Measurements from ENCODE around the gene MAL.

Gene MAL

DNA sequence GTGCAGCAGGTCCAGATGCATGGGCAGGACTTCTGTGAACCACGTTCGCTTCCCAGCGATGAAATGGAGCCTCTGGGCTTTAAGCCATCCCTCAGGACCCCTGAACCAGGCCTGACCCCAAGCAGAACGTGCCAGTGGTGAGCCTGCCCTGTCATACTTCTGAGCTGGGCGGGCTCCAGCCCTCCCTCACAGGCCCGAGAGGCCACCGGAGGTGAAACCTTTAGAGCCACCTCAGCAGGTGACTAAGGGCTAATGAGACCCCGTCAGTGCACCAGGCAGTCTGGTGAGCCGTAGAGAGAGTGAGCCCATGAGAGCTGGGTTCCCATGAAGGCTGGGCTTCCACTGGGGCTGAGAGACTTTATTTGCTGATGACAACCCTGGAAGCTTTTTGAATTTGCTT lies 8.9 kb upstream of the MAL start:
- DNase-seq (ENCODE audit: low spot score): no peak

DNA sequence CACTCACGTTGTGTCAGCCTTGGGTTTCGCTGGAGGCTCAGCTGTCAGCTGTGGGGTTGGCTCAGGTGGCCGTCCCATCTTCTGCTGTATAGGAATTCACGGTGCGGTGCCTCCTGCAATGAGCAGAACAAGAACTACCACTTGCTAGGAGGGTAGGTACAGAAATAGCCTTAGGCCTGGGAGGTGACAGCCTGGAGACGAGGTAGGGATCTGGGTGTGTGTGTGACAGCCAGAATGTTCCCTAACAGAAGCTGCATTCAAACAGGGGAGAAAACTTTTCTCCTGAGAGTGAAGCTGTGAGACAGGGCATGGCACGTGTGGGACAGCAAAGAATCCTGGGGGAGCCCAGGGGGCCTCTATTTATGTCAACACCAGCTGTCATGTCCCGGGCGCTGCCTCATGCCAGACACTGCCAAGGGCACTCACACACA lies 8.4 kb upstream of the MAL start:
- DNase-seq (ENCODE audit: low spot score): no peak

DNA sequence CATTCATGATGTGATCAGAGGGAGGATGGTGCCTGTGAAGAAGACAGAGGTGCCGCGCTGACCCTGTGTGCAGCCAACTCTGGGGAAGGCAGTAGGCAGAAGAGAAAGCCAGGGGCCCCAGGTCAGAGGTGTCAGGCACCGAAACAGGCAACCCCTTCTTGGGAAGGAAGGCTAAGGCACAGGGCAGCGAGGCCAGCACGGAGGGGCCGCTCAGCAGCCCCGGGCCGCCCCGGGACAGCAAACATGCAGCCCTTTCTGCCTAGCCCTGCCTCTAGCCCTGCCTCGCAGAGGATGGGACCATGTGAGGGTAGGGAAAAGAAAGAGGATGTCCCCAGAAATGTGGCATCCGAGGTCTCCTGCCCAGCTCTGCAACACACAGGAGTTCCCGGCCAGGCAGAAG lies 7.7 kb upstream of the MAL start:
- no peak for DNase-seq (ENCODE audit: low spot score)

DNA sequence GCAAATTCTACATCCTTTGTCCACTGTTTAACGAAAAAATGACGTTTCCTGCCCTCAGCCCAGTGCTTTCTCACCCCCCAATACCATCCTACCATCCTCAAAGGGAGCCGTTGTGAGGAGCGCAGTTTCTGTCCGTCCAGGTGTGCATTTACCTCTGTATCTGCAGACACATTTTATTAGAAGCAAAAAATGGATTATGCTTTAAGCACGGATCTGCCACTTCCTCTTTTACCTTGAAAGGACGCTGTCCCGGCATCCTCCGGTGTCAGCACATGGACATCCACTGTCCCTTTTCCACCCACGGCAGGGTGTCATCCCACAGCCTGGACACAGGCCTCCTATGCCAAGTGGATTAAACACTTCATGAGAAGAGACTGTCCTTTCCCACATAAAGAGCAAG lies 7.2 kb upstream of the MAL start:
- DNase-seq (ENCODE audit: low spot score): no peak

DNA sequence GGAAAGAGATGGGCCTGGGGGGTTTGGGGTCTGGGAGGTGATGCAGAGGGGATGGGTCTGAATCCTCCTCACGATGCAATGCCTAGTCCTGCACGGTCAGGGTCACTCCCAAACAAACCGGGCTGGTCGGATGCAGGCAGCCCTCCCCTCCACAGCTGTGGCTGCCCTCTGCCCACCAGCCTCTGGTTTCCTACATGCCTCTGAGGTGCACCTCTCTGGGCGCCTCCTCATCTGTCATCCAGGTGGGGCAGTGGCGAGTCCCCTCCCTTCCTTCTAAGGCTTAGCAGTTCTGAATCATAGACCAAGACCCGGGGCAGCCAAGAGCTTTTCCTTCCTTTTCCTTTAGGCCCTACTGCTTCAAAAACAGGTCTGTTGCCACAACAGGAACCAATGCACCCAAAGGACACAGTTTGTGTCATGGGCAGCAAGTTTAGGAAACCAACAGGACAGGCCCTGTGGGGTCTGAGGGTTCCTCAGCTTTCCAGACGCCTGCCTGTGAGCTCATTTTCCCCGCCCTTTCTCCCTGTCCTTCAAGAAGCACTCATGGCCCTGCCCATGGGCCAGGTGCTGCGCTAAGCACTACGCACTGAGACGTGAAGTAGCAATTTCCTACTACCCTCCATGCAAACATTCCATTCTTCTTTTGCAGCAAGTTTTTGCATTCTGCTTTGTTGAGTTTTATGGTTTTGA lies 6.5 kb upstream of the MAL start:
- DNase-seq (ENCODE audit: low spot score): no peak

DNA sequence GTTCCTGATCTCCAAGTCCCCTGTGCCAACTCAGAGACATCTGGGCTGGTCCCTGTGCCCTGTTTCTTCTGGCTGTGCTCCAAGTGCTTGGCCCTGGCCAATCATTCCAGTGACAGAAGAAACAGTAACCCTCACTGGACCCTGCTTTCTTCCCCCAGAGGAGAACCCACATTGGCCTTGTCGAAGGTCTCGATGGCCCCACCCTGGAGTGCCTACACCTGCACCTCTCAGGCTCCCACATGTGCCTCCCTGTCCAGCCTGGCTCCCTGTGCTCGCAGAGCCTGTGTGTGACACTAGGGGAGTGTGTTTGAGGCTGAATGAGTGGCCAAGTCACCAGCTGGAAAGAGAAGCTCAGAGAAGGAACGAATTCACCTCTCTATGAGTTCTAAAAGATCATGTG lies 5.9 kb upstream of the MAL start:
- no peak for DNase-seq (ENCODE audit: low spot score)

DNA sequence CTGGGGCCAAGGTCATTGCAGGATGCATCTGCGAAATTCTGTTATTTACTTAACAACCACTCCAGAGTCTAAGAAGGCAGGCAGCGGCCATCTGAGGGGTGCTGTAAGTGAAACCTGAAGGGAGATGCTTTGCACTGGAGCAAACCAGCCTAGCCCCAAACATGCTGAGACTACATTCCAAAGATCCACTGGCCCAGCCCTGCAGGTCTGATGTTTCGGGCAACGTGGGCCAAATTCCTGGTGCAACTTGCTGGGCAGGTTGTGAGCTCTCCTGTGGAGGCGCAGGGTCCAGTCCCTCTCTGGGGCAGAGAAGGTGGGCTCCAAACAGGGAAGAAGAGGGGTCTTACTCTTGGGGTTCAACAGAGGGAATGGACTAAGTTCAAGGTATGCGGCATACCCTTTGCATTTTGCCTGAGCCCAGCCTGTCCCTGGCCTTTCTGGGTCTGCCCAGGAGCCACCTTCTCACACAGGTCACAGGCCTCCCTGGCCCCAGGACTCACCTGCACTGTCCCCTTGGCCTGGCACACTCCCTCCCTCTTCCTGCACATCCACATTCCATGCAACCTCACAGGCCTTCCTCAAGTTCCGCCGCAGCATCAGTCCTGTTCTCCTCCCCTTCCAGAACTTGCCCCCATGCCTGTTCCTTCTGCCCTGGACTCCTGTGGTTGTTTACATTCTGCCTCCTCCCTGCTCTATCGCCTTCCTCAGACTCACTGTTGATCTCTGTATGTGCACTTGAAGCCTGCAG lies 5.1 kb upstream of the MAL start:
- DNase-seq (ENCODE audit: low spot score): no peak

DNA sequence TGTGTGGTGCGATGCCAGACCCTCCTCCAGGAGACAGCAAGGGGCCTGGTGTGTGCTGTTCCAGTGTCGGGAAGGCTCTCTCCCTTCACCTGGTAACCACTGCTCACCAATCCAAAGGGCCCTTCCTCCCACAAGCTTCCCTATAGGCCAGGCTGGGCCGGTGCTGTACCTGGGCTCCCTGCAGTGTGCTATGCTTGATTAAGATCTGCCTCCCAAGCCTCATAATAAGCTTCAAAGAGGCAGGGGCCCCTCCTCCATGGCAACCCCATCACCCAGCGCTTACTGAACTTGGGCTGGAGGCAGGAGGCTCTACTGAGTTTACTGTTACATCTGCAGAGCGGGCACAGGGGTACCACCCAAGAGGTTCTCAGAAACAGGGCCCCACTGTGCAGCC lies 4.5 kb upstream of the MAL start:
- DNase-seq (ENCODE audit: low spot score): no peak

DNA sequence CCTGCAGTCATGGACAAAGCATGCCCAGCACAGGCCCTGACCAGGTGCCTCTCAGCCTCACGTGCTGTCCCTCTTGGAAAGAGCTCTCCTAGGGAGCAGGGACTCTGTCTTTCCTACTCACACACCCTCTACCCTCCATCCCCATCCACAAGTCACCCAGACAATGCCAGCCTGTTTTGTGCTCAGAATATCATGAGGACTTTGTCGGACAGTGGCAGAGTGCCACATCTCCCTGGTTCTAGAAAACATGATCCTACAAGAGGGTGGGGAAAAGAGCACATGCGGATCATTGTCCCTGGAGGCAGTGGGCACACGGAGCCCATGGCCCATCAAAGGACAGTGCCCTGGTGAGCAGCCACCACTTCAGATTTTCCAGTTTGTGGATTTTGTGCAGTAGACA lies 3.7 kb upstream of the MAL start:
- no peak for DNase-seq (ENCODE audit: low spot score)

DNA sequence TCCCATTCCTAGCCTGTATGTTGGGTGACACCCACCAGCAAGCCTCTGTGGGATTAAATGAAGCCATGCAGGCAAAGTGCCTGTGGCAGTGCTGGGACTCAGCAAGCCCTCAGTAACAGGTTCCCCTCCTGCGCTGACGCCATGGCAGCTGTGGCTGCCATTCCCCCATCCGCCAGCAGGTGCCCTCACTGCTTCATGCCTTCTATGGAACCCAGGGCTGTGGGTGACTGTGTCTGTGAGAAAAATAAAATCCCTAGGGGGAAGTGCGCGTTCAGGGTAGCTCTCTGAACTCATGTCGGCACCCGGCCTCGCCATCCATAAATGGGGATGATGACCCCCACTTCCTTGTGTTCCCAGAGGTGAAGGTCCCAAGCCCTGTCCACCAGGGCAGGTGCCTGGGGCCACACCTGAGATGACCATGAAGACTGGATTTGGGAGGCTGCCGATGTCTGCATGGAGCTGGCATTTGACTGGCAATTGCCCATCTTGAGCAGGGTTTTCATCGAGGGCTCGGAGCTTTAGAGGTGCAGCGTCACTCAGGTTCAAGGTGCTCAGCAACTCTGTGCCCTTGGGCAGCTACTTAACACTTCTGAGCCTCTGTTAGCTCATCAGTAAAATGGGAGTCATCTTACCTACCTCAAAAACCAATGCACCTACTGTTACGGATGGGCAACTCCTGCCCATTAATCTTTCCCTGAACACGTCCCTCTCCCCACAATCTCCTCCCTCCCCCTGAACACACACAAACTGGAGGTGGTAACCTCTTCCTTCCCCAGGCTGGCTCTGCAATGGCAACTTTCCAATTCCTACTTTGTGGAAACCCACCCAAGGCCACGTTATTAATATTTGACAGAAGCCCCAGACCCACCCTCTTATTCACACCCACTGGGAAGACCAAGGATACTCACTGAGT lies 2.9 kb upstream of the MAL start:
- peak; percentile 89 for DNase-seq (ENCODE audit: low spot score)

DNA sequence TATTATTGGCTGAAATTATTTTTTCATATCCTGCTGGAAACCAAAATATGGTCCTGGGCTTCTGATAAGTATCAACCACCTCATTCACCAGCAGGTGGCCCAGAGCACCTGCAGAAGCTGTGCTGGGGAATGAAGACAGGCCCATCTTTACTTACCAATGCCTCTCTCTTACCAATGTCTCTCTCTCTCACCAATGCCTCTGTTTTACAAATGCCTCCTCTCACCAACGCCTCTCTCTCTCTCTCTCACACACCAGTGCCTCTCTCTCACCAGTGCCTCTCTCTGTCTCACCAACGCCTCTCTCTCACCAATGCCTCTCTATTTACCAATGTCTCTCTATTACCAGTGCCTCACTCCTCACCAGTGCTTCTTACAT lies 2.3 kb upstream of the MAL start:
- DNase-seq (ENCODE audit: low spot score): no peak

DNA sequence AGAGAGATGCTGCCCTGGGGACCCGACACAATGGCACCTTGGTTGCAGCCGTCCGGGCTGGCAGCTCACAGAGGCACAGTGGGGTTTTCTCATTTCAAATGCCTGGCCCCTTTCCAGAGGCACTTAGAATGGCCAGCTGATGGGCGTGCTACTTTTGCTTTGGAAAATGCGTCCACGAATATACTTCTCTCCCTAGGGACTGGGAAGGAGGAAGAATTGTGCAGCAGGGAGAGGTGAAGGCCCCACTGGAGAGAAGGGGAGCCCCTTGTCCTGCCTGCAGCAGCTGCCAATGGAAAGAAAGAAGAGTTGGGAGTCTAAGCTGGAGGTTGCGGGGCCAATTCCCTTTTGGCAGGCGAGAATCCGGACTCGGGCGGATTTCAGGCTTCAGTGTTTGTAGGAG lies 1.1 kb upstream of the MAL start:
- no peak for DNase-seq (ENCODE audit: low spot score)

DNA sequence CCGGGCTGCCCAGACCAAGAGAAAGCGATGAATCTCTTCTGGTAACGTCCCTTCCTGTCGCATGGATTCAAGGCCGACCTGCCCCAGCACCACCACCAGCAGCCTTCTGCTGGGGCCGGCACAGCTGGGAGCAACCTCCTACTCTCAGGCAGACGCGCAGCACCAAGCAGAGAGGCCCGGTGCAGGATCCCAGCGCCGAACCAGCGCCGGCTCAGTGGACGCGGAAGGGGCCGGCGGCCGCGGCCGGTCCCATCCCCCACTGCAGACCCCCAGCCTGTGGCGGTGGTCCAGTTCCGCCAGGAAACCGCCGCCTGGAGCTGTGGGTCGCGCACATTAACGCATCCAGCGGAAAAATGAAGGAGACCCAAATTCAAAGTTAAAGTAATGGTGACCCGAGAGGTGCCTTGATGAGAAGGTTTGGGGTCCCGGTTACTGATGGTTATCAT lies 525 bp upstream of the MAL start:
- DNase-seq (ENCODE audit: low spot score): no peak

DNA sequence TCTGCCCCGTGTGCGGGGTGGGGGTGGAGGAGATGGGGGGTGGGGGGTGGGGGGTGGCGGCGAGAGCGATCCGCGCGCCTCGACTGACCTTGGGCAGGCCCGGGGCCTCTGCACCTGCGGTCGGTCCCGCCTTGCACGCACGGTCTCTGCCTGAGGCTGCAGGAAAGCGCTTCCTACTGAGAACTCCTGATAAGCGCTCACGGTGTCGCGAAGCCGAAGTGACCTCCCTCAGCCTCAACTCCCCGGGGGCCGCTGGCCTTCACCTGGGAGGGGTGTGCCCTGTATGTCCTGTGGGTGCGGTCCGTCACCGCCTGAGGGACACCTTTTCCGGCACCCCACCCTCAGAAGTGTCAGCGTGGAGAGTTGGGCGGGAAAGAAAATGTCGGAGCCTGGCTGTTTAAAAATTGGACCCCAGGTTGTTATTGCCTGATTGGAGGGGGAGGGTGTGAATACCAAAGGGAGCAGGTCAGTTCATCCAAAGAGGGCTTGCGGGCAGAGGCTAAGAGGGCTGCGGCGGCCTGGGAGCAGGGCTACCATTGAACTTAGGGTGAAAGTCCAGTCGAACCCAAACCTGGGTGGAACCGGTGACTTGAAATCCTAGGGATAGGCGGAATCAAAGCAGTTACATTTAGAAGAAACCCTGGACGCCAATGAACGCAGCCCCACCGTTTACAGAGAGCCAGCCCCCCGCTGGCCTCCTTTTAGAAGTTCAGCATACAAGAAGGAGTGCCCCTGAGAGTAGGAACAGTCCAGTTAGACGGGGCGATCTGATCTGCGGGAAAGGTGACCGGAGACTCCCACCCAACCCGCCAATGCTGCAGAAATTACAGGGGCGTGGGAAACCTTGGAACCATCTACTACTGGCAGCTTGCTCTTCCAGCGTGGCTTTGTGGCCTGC lies 1.2 kb downstream of the MAL start:
- no peak for DNase-seq (ENCODE audit: low spot score)

DNA sequence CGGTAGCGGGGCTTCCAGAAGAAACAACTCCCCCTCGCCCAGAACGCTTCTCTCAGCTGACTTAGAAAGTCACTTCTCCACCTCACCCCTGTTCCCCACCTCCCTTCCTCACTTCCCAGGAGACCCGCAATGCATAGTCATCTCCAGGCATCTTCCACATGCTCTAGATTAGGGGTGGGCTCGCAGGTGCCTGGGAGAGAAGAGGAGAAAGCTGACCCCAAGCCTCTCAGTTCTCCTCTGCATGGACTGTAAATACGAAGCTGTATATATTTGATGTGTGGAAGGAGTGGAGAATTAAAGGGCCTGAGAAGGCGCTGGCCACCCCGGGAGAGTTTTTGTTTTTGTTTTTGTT lies 1.8 kb downstream of the MAL start:
- no peak for DNase-seq (ENCODE audit: low spot score)

DNA sequence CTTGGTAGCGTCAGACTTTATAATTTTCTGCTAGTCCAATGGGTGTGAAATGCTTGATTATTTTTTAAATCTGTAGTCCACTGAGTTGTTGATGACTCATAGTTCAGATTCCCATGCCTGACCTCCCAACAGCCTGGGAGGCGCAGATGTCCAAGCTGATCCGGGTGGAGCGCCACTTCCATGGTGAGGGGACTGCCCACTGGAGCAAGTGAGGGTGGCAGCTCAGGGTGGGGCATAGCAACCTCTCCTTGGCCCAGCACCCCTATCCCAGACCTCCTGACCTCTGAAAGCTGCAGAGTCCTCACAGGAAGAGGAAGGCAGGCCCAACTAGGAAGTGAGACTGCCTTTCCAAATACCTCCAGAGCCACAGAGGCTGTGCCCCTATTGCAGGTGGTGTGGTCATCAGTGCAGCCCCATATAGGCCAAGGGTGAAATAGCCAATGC lies 4.4 kb downstream of the MAL start:
- DNase-seq (ENCODE audit: low spot score): no peak

DNA sequence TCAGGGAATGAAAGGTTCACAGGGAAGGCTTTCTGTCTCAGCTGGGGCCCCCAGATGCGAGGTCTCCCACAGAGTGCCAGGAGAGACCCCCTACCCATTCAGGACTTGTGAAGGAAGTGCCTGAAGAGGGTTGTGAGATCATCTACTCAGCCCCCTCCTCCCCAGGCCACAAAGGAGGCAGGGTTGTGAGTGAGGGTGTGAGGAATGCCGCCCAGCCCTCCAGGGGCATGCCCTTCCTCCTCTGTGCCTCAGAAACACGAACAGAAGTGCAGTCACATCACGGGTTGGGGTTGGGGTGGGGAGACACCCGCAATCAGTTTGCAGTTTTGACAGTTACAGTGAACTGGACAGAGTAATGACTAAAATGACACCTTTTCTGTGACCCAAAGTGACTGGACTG lies 5.0 kb downstream of the MAL start:
- DNase-seq (ENCODE audit: low spot score): no peak

DNA sequence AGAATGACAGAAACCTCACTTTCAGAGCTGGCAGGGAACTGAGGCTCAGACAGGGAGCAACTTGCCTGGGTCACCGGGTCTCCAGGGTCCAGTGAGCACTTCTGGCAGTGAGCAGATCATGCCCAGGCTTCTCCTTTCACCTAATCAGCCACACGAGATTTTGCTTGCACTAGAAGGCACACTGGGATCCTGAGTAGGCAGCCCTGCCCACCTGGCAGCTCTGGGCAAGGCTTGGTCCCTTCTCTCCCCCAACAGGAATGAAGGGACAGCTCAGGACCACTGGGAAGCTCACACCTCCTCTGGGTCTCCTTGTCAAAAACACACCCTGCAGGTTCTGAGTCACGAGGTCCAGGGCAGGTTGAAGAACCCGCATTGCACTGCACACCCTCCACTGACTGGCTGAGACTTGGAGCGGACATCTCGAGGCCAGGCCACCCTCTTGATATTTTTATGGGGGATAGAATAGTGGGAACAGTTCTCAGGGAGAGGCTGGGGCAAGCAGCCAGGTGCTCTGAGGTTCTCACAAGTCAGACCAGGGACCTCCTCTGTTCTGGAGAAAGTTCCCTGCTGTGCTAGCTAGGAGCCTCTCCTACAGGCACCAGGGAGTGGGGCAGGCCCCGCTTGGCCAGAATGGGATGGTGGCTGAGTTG lies 5.7 kb downstream of the MAL start:
- DNase-seq (ENCODE audit: low spot score): no peak

DNA sequence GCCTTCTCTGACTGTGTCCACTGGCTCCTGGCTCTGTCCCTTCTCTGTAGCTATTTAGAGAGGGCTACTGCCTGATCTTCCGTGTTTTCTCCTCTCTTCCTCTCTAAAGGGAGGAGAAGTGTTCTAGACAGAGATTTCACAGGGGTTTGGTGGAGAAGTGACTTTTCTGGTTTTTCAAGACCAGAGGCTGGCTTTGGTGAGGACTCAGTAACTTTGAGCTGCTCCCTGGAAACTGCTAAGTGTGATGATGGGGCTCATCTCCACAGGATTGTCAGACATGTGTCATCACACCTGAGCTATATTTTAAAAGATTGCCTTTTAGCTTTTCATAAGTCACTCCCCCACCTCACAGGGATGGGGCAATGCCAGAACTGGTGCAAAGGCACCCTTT lies 6.2 kb downstream of the MAL start:
- DNase-seq (ENCODE audit: low spot score): no peak

DNA sequence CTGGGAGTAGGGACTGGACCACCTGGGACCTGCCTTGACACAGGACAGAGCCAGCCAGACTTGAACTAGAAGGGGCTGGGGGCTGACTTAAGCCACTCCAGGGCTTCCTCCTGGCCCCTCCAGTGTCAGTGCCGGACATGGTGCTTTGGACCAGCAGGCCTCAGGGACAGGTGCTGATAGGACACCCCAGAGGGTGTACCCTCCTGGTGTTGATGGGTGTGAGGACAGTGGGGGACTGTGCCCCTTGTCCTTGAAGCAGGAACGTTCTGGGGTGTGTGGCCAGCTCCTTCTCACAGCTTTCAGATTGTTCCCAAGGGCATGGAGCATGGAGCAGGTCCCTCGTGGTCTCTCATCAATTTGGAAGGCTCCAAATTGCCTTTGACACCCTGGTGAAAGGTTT lies 6.8 kb downstream of the MAL start:
- DNase-seq (ENCODE audit: low spot score): no peak

DNA sequence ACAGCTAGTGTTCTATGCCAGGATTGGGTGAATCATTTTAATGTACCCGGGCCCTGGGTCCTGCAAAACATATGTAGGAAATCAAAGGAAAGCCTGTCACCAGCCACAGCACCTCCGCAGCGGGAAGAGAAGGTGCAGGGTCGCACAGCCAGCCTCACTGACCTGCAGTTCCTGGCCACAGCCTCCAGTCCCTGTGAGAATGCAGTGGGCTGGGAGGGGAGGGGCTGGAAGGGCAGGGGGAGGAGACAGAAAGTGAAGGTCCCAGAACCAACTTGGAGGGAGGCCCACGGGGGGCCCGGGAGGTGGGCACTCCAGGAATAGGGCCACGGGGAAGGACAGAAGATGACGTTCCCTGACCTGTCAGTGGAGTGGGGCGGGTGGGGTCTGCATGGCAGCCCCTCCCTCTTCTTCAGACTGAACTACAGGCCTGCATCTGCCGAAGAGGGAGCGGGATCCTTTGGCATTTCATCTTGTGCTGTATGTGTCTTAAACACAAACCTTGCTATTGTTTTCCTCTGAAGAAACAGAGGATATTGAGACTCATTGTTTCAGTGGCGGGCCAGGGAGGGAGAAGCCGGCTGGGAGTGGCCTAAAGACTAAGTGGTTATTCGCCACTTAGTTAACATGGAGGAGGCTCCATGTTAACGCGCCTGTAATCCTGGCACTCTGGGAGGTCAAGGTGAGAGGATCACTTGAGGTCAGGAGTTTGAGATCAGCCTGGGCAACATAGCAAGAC lies 7.5 kb downstream of the MAL start:
- no peak for DNase-seq (ENCODE audit: low spot score)

Data from AG20443 (cell line).